HFFc6 (cell line): ENCODE measurements around the gene MINDY1. TPM values are rescaled to one million over a fixed set of nuclear protein-coding genes. Genes with fewer than 3 reads are reported as not detected.

ENCODE experiments used
- DNase-seq: peaks from one replicate; pipeline ENCODE4 v3.0.0-alpha.2; 2018
- H3K27ac Mint-ChIP-seq: 2 replicates; pipeline ENCODE4 v1.8.0; 2020; ENCODE audit warnings: mild to moderate bottlenecking, mixed read lengths
- H3K27me3 Mint-ChIP-seq: 2 replicates; pipeline ENCODE4 v1.8.0; 2021; ENCODE audit warnings: mild to moderate bottlenecking, moderate library complexity, mixed read lengths; ENCODE audit not compliant: insufficient read depth
- H3K36me3 Mint-ChIP-seq: 2 replicates; pipeline ENCODE4 v1.8.0; 2021; ENCODE audit warnings: low read depth, mixed read lengths
- H3K4me1 Mint-ChIP-seq: 2 replicates; pipeline ENCODE4 v1.8.0; 2020; ENCODE audit warnings: low read depth, mixed read lengths
- H3K4me3 Mint-ChIP-seq: 2 replicates; pipeline ENCODE4 v1.8.0; 2020; ENCODE audit warnings: mild to moderate bottlenecking, moderate library complexity, mixed read lengths
- H3K9me3 Mint-ChIP-seq: 2 replicates; pipeline ENCODE4 v1.8.0; 2020; ENCODE audit warnings: mild to moderate bottlenecking, mixed read lengths
- CTCF ChIP-seq: fragments of 200-600 bp; sonication (generic); IDR thresholded peaks from 2 replicates; pipeline ENCODE4 v1.5.0; 2021; ENCODE audit warnings: antibody characterized with exemption, mild to moderate bottlenecking
- total RNA-seq, 6 experiments: library from RNA; stranded (reverse); fragmentation: NEBNext Ultra II Directional; extraction: Animal tissue kit (Norgen Biotek cat#: 25700); gene quantifications; 2 replicates in 1 of 6; 3 replicates in 5 of 6; pipeline ENCODE4 v1.2.3, GENCODE V29; 2021

The MINDY1 gene
- total RNA-seq, 6 experiments from 2014 or later: 8.3 to 11.9 (median 9.0) TPM

- no peak for TF ChIP-seq CTCF
- no peak for DNase-seq
- Mint-ChIP-seq H3K36me3 (peaks cover 13% of the 10 kb centered on the region; the same call in 1 of the 2 replicates), H3K9me3 (no peaks in the 10 kb centered on the region), H3K27ac (peak overlapping the region; percentile 7; the same call in 1 of the 2 replicates), H3K4me1 (peaks cover 34% of the 10 kb centered on the region), H3K4me3 (no peak overlapping the region), H3K27me3 (peaks cover 2% of the 10 kb centered on the region)
Measured at GRCh38 chr1:151000408-151000807, 6.3 kb downstream of the MINDY1 start.

- Mint-ChIP-seq H3K27me3 (peaks cover 2% of the 10 kb centered on the region), H3K27ac (no peak overlapping the region), H3K4me3 (no peak overlapping the region)
Measured at GRCh38 chr1:150999926-151000325, 6.8 kb downstream of the MINDY1 start.

GRCh38 chr1:150999051-150999674 is 7.5 kb downstream of the MINDY1 start:
- Mint-ChIP-seq H3K27me3 (peaks cover 2% of the 10 kb centered on the region), H3K4me1 (peaks cover 31% of the 10 kb centered on the region), H3K9me3 (no peaks in the 10 kb centered on the region), H3K4me3 (peak overlapping the region; percentile 60), H3K27ac (peak overlapping the region; percentile 88), H3K36me3 (peaks cover 13% of the 10 kb centered on the region; the same call in 1 of the 2 replicates)
- DNase-seq: peak; percentile 60
- no peak for TF ChIP-seq CTCF

More at GRCh38 chr1:150999926-151000325, 6.8 kb downstream of the MINDY1 start:
- H3K4me1 Mint-ChIP-seq: peaks cover 31% of the 10 kb centered on the region
- no peak for TF ChIP-seq CTCF
- peaks cover 13% of the 10 kb centered on the region; the same call in 1 of the 2 replicates for H3K36me3 Mint-ChIP-seq
- no peaks in the 10 kb centered on the region for H3K9me3 Mint-ChIP-seq
- DNase-seq: no peak

GRCh38 chr1:150997949-150998348 is 8.8 kb downstream of the MINDY1 start:
- Mint-ChIP-seq H3K36me3 (peaks cover 13% of the 10 kb centered on the region; the same call in 1 of the 2 replicates), H3K27me3 (peaks cover 2% of the 10 kb centered on the region; the same call in 1 of the 2 replicates), H3K4me3 (no peak overlapping the region), H3K27ac (no peak overlapping the region), H3K9me3 (no peaks in the 10 kb centered on the region), H3K4me1 (peaks cover 30% of the 10 kb centered on the region)
- DNase-seq: no peak
- no peak for TF ChIP-seq CTCF

GRCh38 chr1:150997126-150997872 is 9.4 kb downstream of the MINDY1 start:
- TF ChIP-seq CTCF: no peak
- Mint-ChIP-seq H3K27ac (no peak overlapping the region), H3K4me3 (no peak overlapping the region), H3K4me1 (peaks cover 24% of the 10 kb centered on the region), H3K9me3 (no peaks in the 10 kb centered on the region), H3K36me3 (peaks cover 13% of the 10 kb centered on the region; the same call in 1 of the 2 replicates), H3K27me3 (no peaks in the 10 kb centered on the region; the same call in 1 of the 2 replicates)
- no peak for DNase-seq
